ENCODE results near the gene HIGD1B. TPM values are rescaled to one million over a fixed set of nuclear protein-coding genes. Genes with fewer than 3 reads are reported as not detected.

Gene HIGD1B
- total and polyA plus RNA-seq, 9 of the 15 experiments (the other 6 are each of a cell fraction or from before 2014, with no cell fraction given), result not detected

- Histone ChIP-seq H3K27me3 (ENCODE audit: control insufficient read depth in 2 of 2, insufficient read depth in 2 of 2, low read length in 2 of 2) (no peaks in the 10 kb centered on the region), H3K36me3 (ENCODE audit: control insufficient read depth, insufficient read depth, low read length) (no peaks in the 10 kb centered on the region), H3K4me3 (no peak overlapping the region), H3K9me3 (replicated peaks; ENCODE audit: control insufficient read depth, insufficient read depth, low read depth, low read length) (no peaks in the 10 kb centered on the region), H3K4me2 (ENCODE audit: insufficient read depth, low read length) (no peak overlapping the region), H3K9me1 (ENCODE audit: control insufficient read depth, insufficient read depth, low read length) (no peaks in the 10 kb centered on the region), H4K20me1 (replicated peaks; ENCODE audit: control insufficient read depth, insufficient read depth, low read length) (no peaks in the 10 kb centered on the region), H3K9ac (ENCODE audit: insufficient read depth in 1 of 2, low read depth in 2 of 2, low read length in 2 of 2) (no peak overlapping the region), H3K27ac (ENCODE audit: extremely low read depth, low read depth, low read length) (no peak overlapping the region), H3K79me2 (ENCODE audit: control insufficient read depth, insufficient read depth, low read length) (no peaks in the 10 kb centered on the region), H3K4me1 (replicated peaks in 1 of 2; ENCODE audit: control insufficient read depth in 2 of 2, insufficient read depth in 2 of 2, low read length in 2 of 2) (no peaks in the 10 kb centered on the region; a peak in 1 of 5 replicates), H2AFZ (ENCODE audit: low read depth, low read length) (no peak overlapping the region)
- FAIRE-seq (no peak), ATAC-seq (no peak), DNase-seq (ENCODE audit: extremely low read depth in 1 of 4, low spot score in 3 of 4) (no peak)
- TF ChIP-seq MBD2 (IDR thresholded peaks at IDR 0.05; ENCODE audit: borderline replicate concordance, low read depth), result no peak
- no peak for TF ChIP-seq ZNF133 (CRISPR knock-in tag; IDR thresholded peaks at IDR 0.05)
- TF ChIP-seq RBM39 (optimal IDR thresholded peaks at IDR 0.05; ENCODE audit: low read depth, low read length), result no peak
- intact Hi-C loops (cut with micrococcal nuclease), result loop anchor here (5.0 kb wide), 1 partner anchor 64 kb away; no protein-coding TSS in a partner anchor
- CTCF ChIA-PET (ENCODE audit: low intra/inter-chr PET ratio), result no interaction called here
- BruUV-seq (replicated peaks), result no TSS peak
- WGBS (ENCODE audit: insufficient coverage, low coverage, missing lambda C conversion rate), result 4% methylated on average over 3 of the region's 3 CpGs
- in situ Hi-C loops (cut with MboI), result no loop called here
- POLR2A ChIA-PET, result interaction anchor here (0.5 to 1.2 kb wide), 4 partner anchors 21 to 65 kb away, joined by 3 read pairs; no protein-coding TSS in a partner anchor
Measured at GRCh38 chr17:44840936-44841335, 6.7 kb upstream of the HIGD1B start.

DNA sequence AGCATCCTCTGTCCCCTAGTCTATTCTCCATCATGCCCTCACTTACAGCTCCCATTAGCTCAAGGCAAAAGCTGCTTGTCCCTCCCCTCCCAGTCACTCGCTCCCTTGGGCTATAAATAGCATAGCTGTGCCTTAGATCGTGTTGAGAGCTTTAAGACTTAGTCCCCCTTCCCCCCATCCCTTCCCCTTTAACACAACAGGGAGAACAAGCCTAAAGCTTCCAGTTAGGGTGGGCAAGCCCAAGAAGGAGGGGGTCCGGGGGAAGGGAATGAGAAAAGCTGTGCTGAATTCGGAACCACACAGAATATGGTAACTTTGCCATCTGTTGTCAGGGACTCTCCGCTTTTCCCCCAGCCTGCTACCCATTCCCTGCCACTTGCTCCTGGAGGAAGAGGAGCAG is 4.9 kb upstream of the HIGD1B start:
- peak; percentile 70; the same call in 1 of the 2 replicates for TF ChIP-seq MEF2D (tag; conservative IDR thresholded peaks at IDR 0.05; ENCODE audit: low read depth)
- peak; percentile 65; the same call in 1 of the 2 replicates for TF ChIP-seq MEF2A (IDR thresholded peaks at IDR 0.05; ENCODE audit: control insufficient read depth, low read depth, low read length)
- TF ChIP-seq, protein P1, sequence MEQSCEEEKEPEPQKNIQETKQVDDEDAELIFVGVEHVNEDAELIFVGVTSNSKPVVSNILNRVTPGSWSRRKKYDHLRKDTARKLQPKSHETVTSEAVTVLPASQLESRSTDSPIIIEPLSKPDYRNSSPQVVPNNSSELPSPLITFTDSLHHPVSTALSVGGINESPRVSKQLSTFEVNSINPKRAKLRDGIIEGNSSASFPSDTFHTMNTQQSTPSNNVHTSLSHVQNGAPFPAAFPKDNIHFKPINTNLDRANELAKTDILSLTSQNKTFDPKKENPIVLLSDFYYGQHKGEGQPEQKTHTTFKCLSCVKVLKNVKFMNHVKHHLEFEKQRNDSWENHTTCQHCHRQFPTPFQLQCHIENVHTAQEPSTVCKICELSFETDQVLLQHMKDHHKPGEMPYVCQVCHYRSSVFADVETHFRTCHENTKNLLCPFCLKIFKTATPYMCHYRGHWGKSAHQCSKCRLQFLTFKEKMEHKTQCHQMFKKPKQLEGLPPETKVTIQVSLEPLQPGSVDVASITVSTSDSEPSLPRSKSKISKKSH (CRISPR knock-in tag; IDR thresholded peaks at IDR 0.05), result no peak
- CTCF ChIA-PET (ENCODE audit: low intra/inter-chr PET ratio), result no interaction called here

More for the DNA sequence above, 4.9 kb upstream of the HIGD1B start:
- intact Hi-C loops (cut with micrococcal nuclease), result loop anchor here (5.0 kb wide), 1 partner anchor 65 kb away; no protein-coding TSS in a partner anchor
- DNase-seq (ENCODE audit: extremely low read depth in 1 of 4, low spot score in 3 of 4) (peak in 1 of 4 experiments; percentile 23), FAIRE-seq (no peak), ATAC-seq (0 out of 3 replicates have a peak, but pooled peaks have one; percentile 29)
- no peaks in the 10 kb centered on the region for H3K79me2 ChIP-seq (ENCODE audit: control insufficient read depth, insufficient read depth, low read length)
- no TSS peak for BruUV-seq (replicated peaks)
- no peaks in the 10 kb centered on the region for H3K27me3 ChIP-seq (ENCODE audit: control insufficient read depth in 2 of 2, insufficient read depth in 2 of 2, low read length in 2 of 2)
- no peaks in the 10 kb centered on the region for H3K9me1 ChIP-seq (ENCODE audit: control insufficient read depth, insufficient read depth, low read length)
- in situ Hi-C loops (cut with MboI), result no loop called here
- no peaks in the 10 kb centered on the region for H3K9me3 ChIP-seq (replicated peaks; ENCODE audit: control insufficient read depth, insufficient read depth, low read depth, low read length)
- no peak overlapping the region for H3K4me2 ChIP-seq (ENCODE audit: insufficient read depth, low read length)
- 0% methylated on average over 2 of the region's 5 CpGs for WGBS (ENCODE audit: insufficient coverage, low coverage, missing lambda C conversion rate)
- H3K27ac ChIP-seq (ENCODE audit: extremely low read depth, low read depth, low read length), result no peak overlapping the region
- H3K9ac ChIP-seq (ENCODE audit: insufficient read depth in 1 of 2, low read depth in 2 of 2, low read length in 2 of 2), result no peak overlapping the region; a peak in 1 of 4 replicates
- H3K36me3 ChIP-seq (ENCODE audit: control insufficient read depth, insufficient read depth, low read length), result no peaks in the 10 kb centered on the region
- H3K4me3 ChIP-seq, result no peak overlapping the region
- H3K4me1 ChIP-seq (replicated peaks in 1 of 2; ENCODE audit: control insufficient read depth in 2 of 2, insufficient read depth in 2 of 2, low read length in 2 of 2), result no peaks in the 10 kb centered on the region; a peak in 1 of 5 replicates
- POLR2A ChIA-PET, result interaction anchor here (0.6 kb wide), 1 partner anchor 308 kb away, joined by 5 read pairs; no protein-coding TSS in a partner anchor
- no peak overlapping the region for H2AFZ ChIP-seq (ENCODE audit: low read depth, low read length)
- H4K20me1 ChIP-seq (replicated peaks; ENCODE audit: control insufficient read depth, insufficient read depth, low read length), result no peaks in the 10 kb centered on the region

Data from K562 (cell line).